HG03457 (cell line): ENCODE measurements around the gene SDHA.
A peak's percentile ranks its signal among the peaks of the same experiment; 100 is the strongest.

Experiments used
- ATAC-seq: cut with Tn5 transposase; IDR thresholded peaks from one replicate; pipeline ENCODE4 v1.9.1; 2021; ENCODE audit warnings: moderate number of reproducible peaks; ENCODE audit not compliant: unreplicated experiment

SDHA gene

DNA sequence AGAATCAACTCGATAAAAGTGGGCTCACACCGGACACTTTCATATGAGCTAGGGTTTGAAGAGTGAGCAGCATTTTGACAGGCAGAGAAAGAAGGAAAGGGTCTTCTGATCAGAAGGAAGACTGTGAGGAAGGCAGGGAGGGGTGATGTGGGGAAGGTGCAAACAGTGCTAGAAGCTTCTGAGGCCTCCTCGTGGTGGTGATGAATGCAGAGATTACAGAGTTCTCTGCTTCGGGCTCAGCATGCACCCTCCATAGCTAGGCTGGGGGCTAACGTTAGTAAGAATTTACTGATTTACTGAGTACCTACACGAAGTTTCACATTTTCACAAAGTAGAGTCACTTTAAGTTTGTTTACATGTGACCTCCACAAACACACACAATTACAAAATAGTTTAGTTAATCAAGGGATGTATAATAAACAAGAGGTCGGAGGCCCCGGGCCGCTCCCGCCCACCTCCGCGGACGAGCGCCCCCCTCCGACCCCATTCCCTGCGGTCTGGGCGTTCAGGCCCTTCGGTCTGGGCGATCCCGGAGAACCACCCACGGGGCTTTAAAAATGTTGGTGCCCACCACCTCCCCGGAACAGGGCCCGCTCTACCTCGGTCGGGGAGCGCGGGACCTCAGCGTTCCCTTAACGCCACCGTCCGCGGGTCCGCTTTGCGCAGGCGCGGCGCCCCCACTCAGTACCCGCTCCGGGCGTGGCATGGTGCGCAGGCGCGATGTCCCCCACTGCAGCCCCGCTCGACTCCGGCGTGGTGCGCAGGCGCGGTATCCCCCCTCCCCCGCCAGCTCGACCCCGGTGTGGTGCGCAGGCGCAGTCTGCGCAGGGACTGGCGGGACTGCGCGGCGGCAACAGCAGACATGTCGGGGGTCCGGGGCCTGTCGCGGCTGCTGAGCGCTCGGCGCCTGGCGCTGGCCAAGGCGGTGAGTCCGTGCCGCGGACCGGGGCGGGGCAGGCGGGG, at the start of gene SDHA, which contains the start of gene CCDC127:
Gene SDHA (plus strand): TSS at position 827 of the 963 bp plus-strand sequence. CDS start 36 bp downstream, at position 863.
Gene CCDC127 (minus strand): TSS at position 660 of the 963 bp plus-strand sequence. CDS start 1,304 bp downstream, outside the sequence.
- ATAC-seq: peak; percentile 65

- ATAC-seq: no peak
Measured at GRCh38 chr5:169071-169727, 48.9 kb upstream of the SDHA start.

DNA sequence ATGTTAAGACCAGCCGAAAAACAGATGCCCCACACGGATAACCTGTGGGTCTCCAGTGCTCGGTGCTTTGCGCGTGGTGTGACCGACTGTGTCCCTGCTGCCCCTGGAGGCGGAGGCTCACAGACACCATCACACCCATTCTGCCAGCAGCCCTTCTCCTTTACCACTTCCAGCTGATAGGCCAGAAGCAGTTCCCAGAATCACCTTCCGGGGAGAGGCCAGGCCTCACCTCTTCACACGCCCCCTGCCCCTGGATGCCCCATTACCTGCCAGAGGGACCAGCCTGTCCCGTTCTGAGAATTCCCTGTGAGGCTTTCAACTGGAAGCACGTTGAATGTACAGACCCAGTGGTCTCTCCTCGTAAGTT, 48.4 kb upstream of the SDHA start:
- ATAC-seq: no peak

- no peak for ATAC-seq
Measured at GRCh38 chr5:170971-171800, 46.9 kb upstream of the SDHA start.

DNA sequence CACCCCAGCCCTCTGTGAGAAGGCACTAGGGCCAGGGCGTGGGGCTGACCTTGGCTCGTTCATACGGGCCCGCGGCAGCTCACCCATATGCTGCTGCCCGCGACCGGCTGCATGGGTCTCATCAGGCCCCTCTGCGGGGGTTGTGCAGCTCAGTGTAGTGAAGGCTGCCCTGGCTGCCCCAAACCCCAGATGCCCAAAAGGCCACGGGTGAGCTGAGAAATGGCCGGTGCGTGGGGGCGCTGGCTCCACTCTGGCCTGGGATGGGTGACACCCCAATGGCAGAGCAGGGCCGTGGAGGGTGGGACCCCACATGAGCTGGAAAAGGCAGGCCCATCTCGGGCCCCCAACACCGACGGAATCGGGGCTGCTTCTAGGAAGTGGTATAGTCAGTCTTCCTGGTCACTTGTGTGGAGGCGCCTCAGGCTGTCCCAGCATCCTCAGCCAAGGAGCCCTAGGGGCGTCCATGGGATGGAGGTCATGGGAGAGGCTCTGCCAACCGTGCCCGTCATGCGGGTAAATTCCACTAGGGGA, 46.3 kb upstream of the SDHA start:
- no peak for ATAC-seq

- ATAC-seq: no peak
Measured at GRCh38 chr5:172421-172820, 45.7 kb upstream of the SDHA start.

DNA sequence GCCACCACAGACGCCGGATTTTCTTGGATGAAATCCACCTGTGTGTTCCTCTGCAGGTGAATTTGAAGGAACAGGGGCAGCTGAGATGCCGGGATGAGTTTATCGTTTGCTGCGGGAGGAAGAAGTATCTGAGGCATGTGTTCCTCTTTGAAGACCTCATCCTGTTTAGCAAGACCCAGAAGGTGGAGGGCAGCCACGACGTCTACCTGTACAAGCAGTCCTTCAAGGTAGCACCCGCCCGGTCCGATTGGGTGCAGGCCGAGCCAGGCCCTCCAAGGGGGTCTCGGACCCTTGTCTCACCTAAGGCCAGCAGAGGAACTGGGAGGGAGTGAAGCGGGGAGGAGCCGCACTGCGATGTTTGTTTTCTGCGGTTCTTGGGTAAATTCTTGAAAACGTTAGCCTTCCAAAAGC, 45.3 kb upstream of the SDHA start:
- no peak for ATAC-seq

DNA sequence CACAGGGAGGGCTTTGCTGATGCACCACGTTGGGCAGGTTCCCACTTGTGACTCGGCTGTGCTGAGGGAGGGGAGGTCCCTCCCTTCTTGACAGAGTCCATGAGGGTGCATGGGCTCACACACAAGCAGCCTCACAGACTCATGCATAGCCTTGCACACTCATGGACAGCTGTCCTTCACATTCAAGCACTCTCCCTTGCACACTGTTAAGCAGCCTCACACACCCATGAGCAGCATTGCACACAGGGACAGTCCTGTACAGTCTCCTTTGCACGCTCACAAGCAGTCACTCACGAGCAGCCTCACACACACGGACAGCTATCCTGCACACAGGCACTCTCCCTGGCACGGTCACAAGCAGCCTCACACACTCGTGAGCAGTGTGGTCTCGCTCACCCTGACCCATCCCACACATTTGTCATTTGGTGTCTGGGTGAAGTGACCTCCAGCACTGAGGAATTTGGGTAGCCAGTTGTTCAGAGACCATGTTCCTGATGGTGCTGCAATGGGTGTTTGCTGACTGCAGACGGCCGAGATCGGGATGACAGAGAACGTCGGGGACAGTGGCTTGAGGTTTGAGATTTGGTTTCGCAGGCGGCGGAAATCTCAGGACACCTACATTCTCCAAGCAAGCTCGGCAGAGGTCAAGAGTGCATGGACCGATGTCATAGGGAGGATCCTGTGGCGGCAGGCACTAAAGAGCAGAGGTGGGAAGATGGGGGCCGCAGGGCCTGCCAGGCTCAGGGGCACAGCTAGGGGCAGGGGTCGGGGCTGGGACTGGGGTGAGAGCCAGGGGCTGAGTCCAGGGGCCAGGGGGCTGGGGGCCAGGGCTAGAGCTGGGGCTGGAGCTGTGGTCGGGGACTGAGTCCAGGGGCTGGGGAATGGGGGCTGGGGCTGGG, 44.5 kb upstream of the SDHA start:
- ATAC-seq: no peak

DNA sequence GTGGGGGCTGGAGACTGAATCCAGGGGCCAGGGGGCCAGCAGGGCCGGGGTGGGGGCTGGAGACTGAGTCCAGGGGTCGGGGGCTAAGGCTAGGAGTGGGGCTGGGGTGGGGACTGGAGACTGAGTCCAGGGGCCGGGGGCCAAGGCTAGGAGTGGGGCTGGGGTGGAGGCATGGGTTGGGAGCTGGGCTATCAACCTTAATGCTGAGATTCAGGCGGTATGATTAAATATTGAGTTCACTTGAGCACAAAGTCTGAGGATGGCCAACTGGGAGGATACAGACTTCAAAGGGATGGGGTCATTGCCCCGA, 43.9 kb upstream of the SDHA start:
- no peak for ATAC-seq

GRCh38 chr5:174876-175465, 43.1 kb upstream of the SDHA start:
- ATAC-seq: no peak

DNA sequence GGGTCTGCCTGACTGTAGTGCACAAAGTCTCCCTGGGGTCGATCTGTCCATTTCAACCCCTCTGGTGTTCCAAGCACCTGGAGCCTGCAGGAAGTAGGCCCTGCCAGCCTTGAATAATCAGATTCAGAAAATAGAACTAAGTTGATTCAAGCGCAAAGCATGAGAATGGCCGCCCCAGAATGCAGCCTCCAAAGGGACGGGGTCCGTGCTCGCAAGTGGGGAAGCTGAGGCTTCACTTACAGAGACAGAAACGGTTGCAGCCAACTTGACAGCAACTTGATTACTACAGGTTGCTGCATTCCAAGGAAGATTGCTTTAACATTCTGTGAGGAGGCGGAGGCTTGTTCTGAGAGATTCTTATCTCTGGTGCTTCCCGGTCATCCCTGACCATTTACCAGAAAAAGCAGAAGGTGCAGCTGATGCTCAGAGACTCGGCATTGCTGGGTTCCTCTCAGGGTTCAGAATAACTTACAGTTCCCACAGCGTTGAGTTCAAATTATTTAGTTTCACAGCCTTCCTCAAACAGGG, 41.8 kb upstream of the SDHA start:
- no peak for ATAC-seq

DNA sequence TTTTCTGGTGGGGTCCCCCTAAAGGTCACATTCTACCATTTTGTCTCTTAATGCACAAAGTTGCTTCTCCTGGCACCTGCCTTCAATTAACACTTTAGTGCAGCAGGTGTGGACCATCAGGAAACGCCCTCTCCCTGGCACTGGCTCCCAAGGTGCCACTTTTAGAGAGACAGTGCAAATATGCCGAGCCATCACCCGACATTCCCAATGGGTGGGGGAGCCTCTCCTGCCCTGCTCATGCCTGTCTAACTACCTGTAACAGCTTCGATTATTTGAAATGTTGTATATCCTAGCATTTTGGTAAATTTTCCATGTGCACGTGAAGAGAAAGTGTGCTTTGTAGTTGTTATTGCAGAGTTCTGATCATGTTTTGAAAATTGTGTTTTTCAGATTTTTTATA, 40.0 kb upstream of the SDHA start:
- ATAC-seq: no peak

DNA sequence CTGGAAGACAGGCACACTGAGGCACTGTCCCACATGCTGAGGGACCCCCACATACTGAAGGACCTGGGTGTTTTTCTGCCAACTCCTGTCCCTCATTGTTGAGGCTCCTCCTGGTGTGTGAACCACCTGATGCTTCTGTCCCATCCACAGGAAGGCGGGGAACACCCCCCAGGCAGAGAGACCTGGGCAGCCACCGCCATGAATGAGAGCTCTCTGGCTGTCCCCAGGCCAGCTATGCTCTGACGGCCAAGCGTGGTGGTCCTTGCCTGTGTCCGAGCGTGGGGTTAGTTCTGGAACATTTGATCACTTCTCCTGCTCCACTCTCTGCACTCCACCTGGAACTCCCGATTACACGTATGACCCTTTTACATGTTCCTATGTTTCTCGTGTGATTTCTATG, 38.7 kb upstream of the SDHA start:
- ATAC-seq: no peak

GRCh38 chr5:180286-180918, 37.7 kb upstream of the SDHA start:
- ATAC-seq: no peak

DNA sequence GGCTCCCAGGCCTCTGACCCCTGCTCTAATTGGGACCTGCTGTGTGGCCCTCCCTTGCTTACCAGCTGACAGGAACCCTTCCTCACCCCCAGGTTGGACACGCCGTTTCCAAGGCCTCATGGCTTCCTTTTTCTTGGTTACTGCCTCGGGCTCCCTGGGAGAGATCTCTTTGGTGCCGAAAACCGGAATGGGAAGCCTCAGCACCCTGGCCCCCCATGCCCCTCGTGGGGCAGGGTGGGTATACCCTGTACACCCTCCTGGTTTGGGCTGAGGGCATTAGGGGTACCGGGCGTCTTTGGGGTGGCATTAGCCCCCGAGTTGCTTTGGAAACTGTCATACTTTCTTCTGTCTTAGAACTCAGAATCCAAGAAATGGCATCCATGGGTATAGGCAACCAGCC, 37.0 kb upstream of the SDHA start:
- ATAC-seq: no peak

DNA sequence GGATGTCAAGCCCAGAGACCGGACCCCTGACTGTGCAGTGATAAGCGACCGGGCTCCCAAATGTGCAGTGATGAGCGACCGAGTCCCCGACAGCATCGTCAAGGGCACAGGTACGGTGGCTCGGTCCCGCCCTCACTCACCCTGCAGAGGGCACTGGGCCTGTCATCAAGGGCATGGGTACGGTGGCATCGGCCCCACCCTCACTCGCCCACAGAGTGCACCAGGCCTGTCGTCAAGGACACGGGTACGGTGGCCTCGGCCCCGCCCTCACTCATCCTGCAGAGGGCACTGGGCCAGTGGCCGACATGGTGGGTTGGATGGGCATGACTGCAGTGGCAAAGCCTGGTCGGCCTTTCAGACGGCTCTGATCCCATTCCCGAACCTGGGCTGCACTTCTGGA, 36.6 kb upstream of the SDHA start:
- no peak for ATAC-seq

- ATAC-seq: no peak
Measured at GRCh38 chr5:182126-182525, 36.0 kb upstream of the SDHA start.

GRCh38 chr5:184471-184870, 33.6 kb upstream of the SDHA start:
- ATAC-seq: no peak
